DMS 273 treated with DMSO at 0.1 percent for 48 hours (cell line): ENCODE measurements around the gene CCN5.
"Not testable (repeated sequence)": the region's sequence is repeated elsewhere in the genome, so short reads cannot be mapped to it uniquely, and the experiment has no call there.

Experiments used
- DNase-seq: peaks from one replicate; lab custom pipeline; 2025; lab: John Stamatoyannopoulos, UW

Gene CCN5, protein sequence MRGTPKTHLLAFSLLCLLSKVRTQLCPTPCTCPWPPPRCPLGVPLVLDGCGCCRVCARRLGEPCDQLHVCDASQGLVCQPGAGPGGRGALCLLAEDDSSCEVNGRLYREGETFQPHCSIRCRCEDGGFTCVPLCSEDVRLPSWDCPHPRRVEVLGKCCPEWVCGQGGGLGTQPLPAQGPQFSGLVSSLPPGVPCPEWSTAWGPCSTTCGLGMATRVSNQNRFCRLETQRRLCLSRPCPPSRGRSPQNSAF

GRCh38 chr20:44714701-44715498 lies at the start of gene CCN5:
CCN5 (plus strand) TSS chr20:44715369; CDS start chr20:44715391, 22 bp downstream.
- peak; percentile 55 for DNase-seq

DNA sequence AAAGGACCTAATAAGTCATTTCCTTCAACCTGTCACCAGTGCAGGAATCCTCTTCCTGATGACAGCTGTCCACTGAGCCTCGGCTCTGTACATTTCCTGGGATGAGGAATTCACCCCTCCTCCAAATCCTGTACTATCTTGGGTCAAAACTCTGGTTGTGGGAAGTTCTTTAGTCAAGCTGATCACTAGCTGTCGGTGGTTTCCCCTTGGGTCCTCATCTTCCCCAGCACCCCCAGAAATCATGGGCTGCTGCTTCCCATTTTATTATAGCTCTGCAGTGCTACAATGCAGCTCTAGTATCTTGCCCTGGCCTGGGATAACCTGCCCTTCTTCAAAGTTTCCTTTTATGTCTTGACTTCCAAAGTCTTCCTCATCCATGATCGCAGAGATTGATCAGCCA lies 49.1 kb upstream of the CCN5 start:
- no peak for DNase-seq

DNA sequence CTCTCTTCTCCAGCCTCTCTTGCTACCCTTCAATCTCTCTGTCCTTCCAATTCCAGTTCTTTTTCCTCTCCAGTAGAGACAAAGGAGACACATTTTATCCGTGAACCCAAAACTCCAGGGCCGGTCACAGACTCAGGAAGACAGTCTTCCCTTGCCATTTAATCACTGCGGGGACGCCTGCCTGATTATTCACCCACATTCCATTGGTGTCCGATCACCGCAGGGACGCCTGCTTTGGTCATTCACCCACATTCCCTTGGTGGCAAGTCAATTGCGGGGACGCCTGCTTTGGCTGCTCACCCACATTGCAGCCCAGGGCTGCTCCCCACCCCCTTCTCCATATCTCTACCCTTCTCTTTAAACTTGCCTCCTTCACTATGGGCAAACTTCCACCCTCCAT lies 44.3 kb upstream of the CCN5 start:
- not testable (repeated sequence) for DNase-seq

GRCh38 chr20:44671541-44671940 lies 43.6 kb upstream of the CCN5 start:
- DNase-seq, result not testable (repeated sequence)

- not testable (repeated sequence) for DNase-seq
These were observed 42.8 kb upstream of the CCN5 start for GRCh38 chr20:44672318-44672902.

- no peak for DNase-seq
These were observed 36.9 kb upstream of the CCN5 start for GRCh38 chr20:44678242-44678641.

- no peak for DNase-seq
These were observed 36.1 kb upstream of the CCN5 start for GRCh38 chr20:44678990-44679611.

DNA sequence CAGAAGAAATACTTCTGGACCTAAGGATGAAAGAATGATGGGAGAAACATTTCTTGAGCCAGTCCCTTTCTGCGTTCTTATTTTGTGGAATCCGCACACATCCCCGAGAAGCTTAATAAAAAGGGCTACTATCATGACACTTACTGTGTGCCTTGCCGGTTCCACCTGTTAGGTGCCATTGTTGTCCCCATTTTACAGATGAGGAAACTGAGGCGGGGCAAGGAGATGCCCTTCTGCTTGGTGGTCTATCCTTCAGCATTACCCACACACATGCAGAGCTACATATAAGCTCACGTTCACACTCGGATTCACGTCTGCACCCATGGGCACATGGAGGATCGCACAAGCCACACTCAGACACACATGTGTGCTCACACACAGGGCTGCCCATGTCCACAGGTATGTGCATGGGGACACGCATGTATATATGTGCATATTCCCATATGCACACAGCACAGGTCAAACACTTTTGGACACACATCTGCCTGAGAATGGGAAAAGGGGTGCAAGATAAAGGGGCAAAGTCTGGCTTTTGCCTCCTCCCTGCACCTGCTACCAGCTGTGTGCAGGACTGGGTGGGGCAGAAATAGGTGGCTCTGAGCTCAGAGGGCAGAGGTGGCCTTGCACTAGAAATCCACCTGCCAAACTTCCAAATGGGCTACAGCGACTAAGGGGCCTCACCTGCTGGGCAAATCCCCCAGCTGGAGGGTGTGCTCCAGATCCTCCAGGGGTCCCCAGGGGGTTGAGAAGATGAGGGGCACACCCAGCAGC lies 33.2 kb upstream of the CCN5 start:
- DNase-seq, result no peak

DNA sequence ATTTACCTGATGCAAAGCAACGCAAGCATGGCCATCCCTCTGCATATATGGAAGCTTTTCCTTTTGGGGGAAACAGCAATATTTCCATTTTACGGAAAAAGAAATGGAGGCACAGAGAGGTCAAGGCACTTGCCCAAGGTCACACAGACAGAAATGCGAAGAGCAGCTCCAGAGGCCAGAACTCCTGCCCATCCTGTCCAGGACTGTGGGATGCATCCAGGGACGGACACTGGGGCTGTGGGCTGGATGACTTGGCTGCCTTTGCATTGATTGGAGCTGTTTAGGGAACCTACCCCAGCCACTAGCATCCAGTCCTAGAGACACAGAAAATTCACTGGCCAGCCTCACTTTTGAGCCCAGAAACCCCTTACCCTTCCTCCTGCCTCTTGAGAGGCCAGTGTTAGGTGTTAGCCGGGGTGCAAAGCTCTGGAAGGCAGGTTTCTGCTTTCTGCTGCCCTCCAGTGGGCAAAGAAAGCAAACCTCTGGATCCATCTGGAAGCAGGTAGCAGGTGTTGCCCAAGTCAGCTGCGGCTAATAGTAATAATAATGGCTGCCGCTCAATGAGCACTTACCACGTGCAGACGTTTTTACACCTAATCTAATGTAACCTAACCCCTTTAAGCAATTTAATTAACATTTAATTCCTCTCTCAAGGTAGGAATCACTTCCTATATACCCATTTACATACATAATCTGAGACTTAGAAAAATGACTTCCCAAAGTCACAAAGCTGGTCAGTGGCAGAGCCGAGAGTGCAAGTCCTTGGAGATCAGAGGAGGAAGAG lies 31.7 kb upstream of the CCN5 start:
- peak; percentile 16 for DNase-seq

- DNase-seq, result no peak
These were observed 30.9 kb upstream of the CCN5 start for GRCh38 chr20:44684047-44684967.

GRCh38 chr20:44686934-44687333 lies 28.2 kb upstream of the CCN5 start:
- no peak for DNase-seq

GRCh38 chr20:44688053-44688625 lies 27.0 kb upstream of the CCN5 start:
- no peak for DNase-seq

GRCh38 chr20:44689809-44690208 lies 25.4 kb upstream of the CCN5 start:
- DNase-seq, result no peak

DNA sequence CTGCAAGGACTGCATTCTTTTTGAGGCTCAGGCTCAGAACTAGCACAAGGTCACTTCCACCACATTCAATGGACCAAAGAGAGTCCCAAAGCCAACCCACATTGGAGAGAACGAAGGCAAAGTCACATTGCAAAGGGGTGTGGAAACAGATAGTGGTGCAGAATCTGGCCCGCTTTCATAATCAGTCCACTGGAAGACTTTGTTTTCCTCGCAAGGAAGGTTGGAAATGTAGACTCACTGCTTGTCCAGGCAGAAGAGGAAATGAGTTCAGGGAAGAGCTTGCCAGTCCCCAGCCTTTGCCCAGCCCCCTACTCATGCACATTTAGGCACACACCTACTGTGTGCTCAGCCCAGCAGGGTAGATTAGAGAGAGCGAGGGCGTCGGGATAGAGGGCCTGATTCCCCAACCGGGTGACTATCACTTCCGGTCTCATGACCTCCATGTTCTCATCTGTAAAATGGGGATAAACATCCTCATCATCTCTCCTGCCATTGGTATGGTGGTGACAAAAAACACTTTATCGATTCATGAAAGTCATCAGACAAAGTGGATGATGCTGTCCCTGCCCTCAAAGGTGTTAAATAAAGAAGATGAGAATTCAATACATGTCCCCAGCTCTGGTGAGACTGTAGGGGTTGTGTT lies 24.3 kb upstream of the CCN5 start:
- no peak for DNase-seq

GRCh38 chr20:44691424-44692423 lies 23.4 kb upstream of the CCN5 start:
- peak; percentile 50 for DNase-seq

DNA sequence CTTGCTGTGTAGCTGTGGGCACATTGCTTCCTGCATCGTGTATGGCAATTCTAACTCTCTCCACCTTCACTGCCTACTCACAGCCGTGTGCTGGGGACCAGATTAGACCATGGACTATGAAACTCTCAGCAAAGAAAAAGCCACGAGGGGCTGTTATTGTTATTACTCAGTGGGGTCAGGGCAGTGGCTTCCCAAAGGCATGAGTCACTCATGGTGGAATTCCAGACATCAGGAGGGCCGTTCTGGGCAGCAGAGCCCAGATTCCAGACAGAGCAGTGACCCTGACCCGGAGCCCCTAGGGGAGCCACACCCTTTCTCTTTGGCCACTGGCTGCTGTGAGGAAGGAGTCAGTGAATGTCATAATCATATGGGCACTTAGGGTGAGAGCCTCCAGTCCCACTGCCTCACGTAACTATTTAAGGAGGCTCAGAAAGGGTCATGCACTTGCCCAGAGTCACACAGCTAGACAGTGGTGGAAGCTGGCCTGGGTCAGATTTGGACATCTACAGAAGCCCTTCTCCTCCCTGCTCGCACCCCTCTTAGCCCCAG lies 22.2 kb upstream of the CCN5 start:
- no peak for DNase-seq

DNA sequence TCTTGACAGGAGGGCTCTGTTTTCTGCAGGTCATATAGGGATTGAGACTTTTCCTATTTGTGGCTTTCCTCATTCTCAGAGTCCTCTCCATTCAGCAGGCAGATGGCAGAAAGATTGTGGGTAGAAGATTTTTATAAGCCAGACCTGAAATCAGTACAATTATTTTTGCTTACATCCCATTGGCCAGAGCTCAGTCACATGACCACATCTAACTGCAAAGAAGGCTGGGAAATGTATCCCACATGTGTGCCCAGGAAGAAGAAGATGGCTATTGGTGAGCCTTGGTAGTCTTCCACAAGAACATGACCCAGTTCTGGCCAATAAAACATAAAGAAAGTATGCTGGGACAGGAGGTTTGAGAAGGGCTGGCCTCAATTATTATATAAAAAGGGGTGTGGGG lies 21.5 kb upstream of the CCN5 start:
- no peak for DNase-seq

DNA sequence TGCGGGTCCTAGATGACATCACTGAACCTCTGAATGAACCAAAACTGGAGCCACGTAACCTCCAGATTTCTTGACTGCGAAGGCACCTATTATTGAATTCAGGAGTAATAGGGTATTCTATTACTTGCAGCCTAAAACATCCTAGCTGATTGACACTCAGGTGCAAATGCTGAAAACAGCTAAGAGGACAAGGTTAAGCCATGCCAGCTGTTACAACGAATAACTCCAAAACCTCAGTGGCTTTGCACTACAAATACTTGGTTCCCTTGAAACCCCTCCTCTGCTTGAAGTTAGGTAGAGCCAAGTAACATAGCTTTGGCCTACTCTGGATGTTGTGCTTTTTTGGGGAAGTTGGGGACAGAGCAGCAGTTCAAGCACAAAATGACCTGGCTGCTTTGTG lies 21.0 kb upstream of the CCN5 start:
- no peak for DNase-seq
